HG02798 (cell line): ENCODE results near the gene PARP8.

Experiments
- ATAC-seq: cut with Tn5 transposase; IDR thresholded peaks from one replicate; pipeline ENCODE4 v1.9.1; 2021; ENCODE audit warnings: mild to moderate bottlenecking; ENCODE audit not compliant: unreplicated experiment, poor library complexity

Gene PARP8

GRCh38 chr5:50725800-50726474 lies 59.5 kb downstream of the PARP8 start:
- no peak for ATAC-seq

- no peak for ATAC-seq
Measured at GRCh38 chr5:50726475-50727148, 60.2 kb downstream of the PARP8 start.

GRCh38 chr5:50727149-50727496 lies 60.7 kb downstream of the PARP8 start:
- no peak for ATAC-seq

- no peak for ATAC-seq
Measured at GRCh38 chr5:50727845-50728244, 61.4 kb downstream of the PARP8 start.

- ATAC-seq: no peak
Measured at GRCh38 chr5:50730336-50730735, 63.9 kb downstream of the PARP8 start.

- no peak for ATAC-seq
Measured at GRCh38 chr5:50730841-50731240, 64.4 kb downstream of the PARP8 start.

- ATAC-seq: no peak
Measured at GRCh38 chr5:50733741-50734140, 67.3 kb downstream of the PARP8 start.

- ATAC-seq: no peak
Measured at GRCh38 chr5:50738864-50739263, 72.4 kb downstream of the PARP8 start.

GRCh38 chr5:50740832-50741231 lies 74.4 kb downstream of the PARP8 start:
- ATAC-seq: no peak

- ATAC-seq: peak; percentile 74
Measured at GRCh38 chr5:50744776-50745175, 78.3 kb downstream of the PARP8 start.

GRCh38 chr5:50745221-50745910 lies 78.9 kb downstream of the PARP8 start:
- no peak for ATAC-seq

GRCh38 chr5:50749181-50749580 lies 82.7 kb downstream of the PARP8 start:
- no peak for ATAC-seq

GRCh38 chr5:50749873-50750272 lies 83.4 kb downstream of the PARP8 start:
- ATAC-seq: no peak

GRCh38 chr5:50751064-50751657 lies 84.7 kb downstream of the PARP8 start:
- peak; percentile 95 for ATAC-seq

GRCh38 chr5:50752800-50753199 lies 86.4 kb downstream of the PARP8 start:
- no peak for ATAC-seq

GRCh38 chr5:50759526-50760270 lies 93.3 kb downstream of the PARP8 start:
- ATAC-seq: no peak

GRCh38 chr5:50763351-50763750 lies 96.9 kb downstream of the PARP8 start:
- no peak for ATAC-seq

- ATAC-seq: no peak
Measured at GRCh38 chr5:50763846-50764245, 97.4 kb downstream of the PARP8 start.

GRCh38 chr5:50766042-50766441 lies 99.6 kb downstream of the PARP8 start:
- ATAC-seq: no peak

- ATAC-seq: no peak
Measured at GRCh38 chr5:50766462-50766861, 100.0 kb downstream of the PARP8 start.

- ATAC-seq: no peak
Measured at GRCh38 chr5:50766967-50767366, 100.5 kb downstream of the PARP8 start.
